Medulla oblongata (tissue), 1 donor: ENCODE measurements around the gene WDR91.

Experiments
- DNase-seq: peaks from one replicate; pipeline ENCODE4 v3.0.0-alpha.2; 2015; ENCODE audit errors: extremely low spot score

The WDR91 gene

GRCh38 chr7:135160858-135161653 is 50.3 kb downstream of the WDR91 start:
- peak; percentile 12 for DNase-seq

- DNase-seq, result peak; percentile 15
These were observed 51.0 kb downstream of the WDR91 start for GRCh38 chr7:135160098-135160857.

- DNase-seq, result no peak
These were observed 51.8 kb downstream of the WDR91 start for GRCh38 chr7:135159359-135160085.

- no peak for DNase-seq
These were observed 52.5 kb downstream of the WDR91 start for GRCh38 chr7:135158874-135159273.

- DNase-seq, result no peak
These were observed 53.1 kb downstream of the WDR91 start for GRCh38 chr7:135158141-135158655.

- DNase-seq, result no peak
These were observed 55.0 kb downstream of the WDR91 start for GRCh38 chr7:135156290-135156689.

GRCh38 chr7:135154734-135155133 is 56.6 kb downstream of the WDR91 start:
- no peak for DNase-seq

- no peak for DNase-seq
These were observed 58.9 kb downstream of the WDR91 start for GRCh38 chr7:135152442-135152841.

- peak; percentile 54 for DNase-seq
These were observed 59.8 kb downstream of the WDR91 start for GRCh38 chr7:135151533-135151932.

- no peak for DNase-seq
These were observed 60.2 kb downstream of the WDR91 start for GRCh38 chr7:135151132-135151531.

GRCh38 chr7:135150072-135150782 is 61.1 kb downstream of the WDR91 start:
- peak; percentile 61 for DNase-seq

GRCh38 chr7:135147899-135148721 is 63.2 kb downstream of the WDR91 start, which contains the start of gene TMEM140:
TMEM140 (plus strand) TSS chr7:135148072; CDS start chr7:135164442, 16,370 bp downstream.
- DNase-seq, result peak; percentile 88

- DNase-seq, result peak; percentile 61
These were observed 63.9 kb downstream of the WDR91 start for GRCh38 chr7:135147341-135147898.

GRCh38 chr7:135143885-135144668 is 67.2 kb downstream of the WDR91 start:
- DNase-seq, result no peak
